Left hindlimb (tissue), 1 donor: ENCODE measurements around the gene KCTD15.
A peak's percentile ranks its signal among the peaks of the same experiment; 100 is the strongest.
"Not testable (repeated sequence)": the region's sequence is repeated elsewhere in the genome, so short reads cannot be mapped to it uniquely, and the experiment has no call there.

ENCODE experiments used
- DNase-seq: peaks from one replicate; pipeline ENCODE4 v3.0.0-alpha.2; 2018

Gene KCTD15

GRCh38 chr19:33815380-33816340 lies 19.0 kb downstream of the KCTD15 start:
- no peak for DNase-seq

- no peak for DNase-seq
Measured at GRCh38 chr19:33818411-33818810, 21.7 kb downstream of the KCTD15 start.

- not testable (repeated sequence) for DNase-seq
Measured at GRCh38 chr19:33819078-33819477, 22.4 kb downstream of the KCTD15 start.

GRCh38 chr19:33819506-33819879 lies 22.8 kb downstream of the KCTD15 start:
- DNase-seq: no peak

- DNase-seq: peak; percentile 83
Measured at GRCh38 chr19:33819880-33820781, 23.5 kb downstream of the KCTD15 start.

GRCh38 chr19:33821871-33822270 lies 25.2 kb downstream of the KCTD15 start:
- no peak for DNase-seq

- DNase-seq: no peak
Measured at GRCh38 chr19:33823341-33823740, 26.7 kb downstream of the KCTD15 start.

- no peak for DNase-seq
Measured at GRCh38 chr19:33825556-33825955, 28.9 kb downstream of the KCTD15 start.

GRCh38 chr19:33826521-33826920 lies 29.9 kb downstream of the KCTD15 start:
- no peak for DNase-seq

GRCh38 chr19:33828266-33829075 lies 31.8 kb downstream of the KCTD15 start:
- no peak for DNase-seq

- no peak for DNase-seq
Measured at GRCh38 chr19:33830264-33830663, 33.6 kb downstream of the KCTD15 start.

GRCh38 chr19:33831825-33832224 lies 35.2 kb downstream of the KCTD15 start:
- DNase-seq: no peak

GRCh38 chr19:33832633-33833032 lies 36.0 kb downstream of the KCTD15 start:
- DNase-seq: no peak

GRCh38 chr19:33840382-33840781 lies 43.7 kb downstream of the KCTD15 start:
- no peak for DNase-seq

GRCh38 chr19:33840783-33841182 lies 44.1 kb downstream of the KCTD15 start:
- DNase-seq: no peak

GRCh38 chr19:33841685-33842084 lies 45.0 kb downstream of the KCTD15 start:
- no peak for DNase-seq

- DNase-seq: no peak
Measured at GRCh38 chr19:33844478-33844877, 47.8 kb downstream of the KCTD15 start.

GRCh38 chr19:33845498-33845897 lies 48.8 kb downstream of the KCTD15 start:
- DNase-seq: no peak

- no peak for DNase-seq
Measured at GRCh38 chr19:33849551-33850147, 53.0 kb downstream of the KCTD15 start.

GRCh38 chr19:33859016-33859415 lies 62.3 kb downstream of the KCTD15 start:
- DNase-seq: no peak

GRCh38 chr19:33860312-33861090 lies 63.8 kb downstream of the KCTD15 start:
- DNase-seq: no peak
